Mesodermal cell (in vitro differentiated cells): ENCODE measurements around the gene PFKFB3.
"Not testable (repeated sequence)": the region's sequence is repeated elsewhere in the genome, so short reads cannot be mapped to it uniquely, and the experiment has no call there.

Source experiments
- H3K27ac ChIP-seq: 2 replicates; pipeline ENCODE4 v1.7.0; 2013; ENCODE audit warnings: mild to moderate bottlenecking, low read depth, low read length, moderate library complexity; ENCODE audit not compliant: severe bottlenecking
- H3K36me3 ChIP-seq: 2 replicates; pipeline ENCODE4 v1.7.1; 2013; ENCODE audit warnings: mild to moderate bottlenecking, low read length, moderate library complexity; ENCODE audit not compliant: control insufficient read depth, insufficient read depth
- H3K4me1 ChIP-seq: one replicate; pipeline ENCODE4 v1.7.1; 2013; ENCODE audit warnings: mild to moderate bottlenecking, low read length; ENCODE audit not compliant: insufficient read depth, control insufficient read depth, poor library complexity, severe bottlenecking
- H3K4me3 ChIP-seq: 2 replicates; pipeline ENCODE4 v1.7.0; 2013; ENCODE audit warnings: low read length, control low read depth, mild to moderate bottlenecking; ENCODE audit not compliant: insufficient read depth, poor library complexity, severe bottlenecking; ENCODE audit errors: extremely low read depth
- H3K9me3 ChIP-seq: 2 replicates; pipeline ENCODE4 v1.7.1; 2013; ENCODE audit warnings: mild to moderate bottlenecking, low read length, moderate library complexity; ENCODE audit not compliant: control insufficient read depth
- WGBS, 2 experiments: methylation state at CpG; one replicate each; pipeline ENCODE4 v1.1.5; 2013; ENCODE audit warnings: missing lambda C conversion rate in 2 of 2; ENCODE audit not compliant: insufficient coverage in 2 of 2; 5-methylcytosine and 5-hydroxymethylcytosine counted together

The PFKFB3 gene

DNA sequence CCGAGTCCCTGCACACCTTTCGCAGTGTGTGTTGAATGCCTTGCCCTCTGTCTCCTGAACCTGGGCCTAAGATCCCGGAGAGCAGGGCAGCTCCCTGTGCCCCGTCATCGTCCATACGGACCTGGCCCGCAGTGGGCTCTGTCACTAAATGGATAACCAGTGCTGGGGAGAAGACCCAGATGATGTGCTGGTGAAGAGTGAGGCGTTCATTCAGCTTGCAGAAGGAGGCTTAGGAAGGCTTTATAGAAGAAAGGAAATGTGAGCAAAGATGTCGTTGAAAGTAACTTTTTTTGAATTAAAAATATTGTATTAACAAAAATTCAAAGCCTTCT is 34.4 kb downstream of the PFKFB3 start:
- WGBS, 2 experiments = 91 to 92% methylated on average over 8 of the region's 9 CpGs
- Histone ChIP-seq H3K9me3 (no peaks in the 10 kb centered on the region), H3K4me3 (no peak overlapping the region), H3K36me3 (peaks cover 65% of the 10 kb centered on the region), H3K27ac (no peak overlapping the region), H3K4me1 (peaks cover 20% of the 10 kb centered on the region)

DNA sequence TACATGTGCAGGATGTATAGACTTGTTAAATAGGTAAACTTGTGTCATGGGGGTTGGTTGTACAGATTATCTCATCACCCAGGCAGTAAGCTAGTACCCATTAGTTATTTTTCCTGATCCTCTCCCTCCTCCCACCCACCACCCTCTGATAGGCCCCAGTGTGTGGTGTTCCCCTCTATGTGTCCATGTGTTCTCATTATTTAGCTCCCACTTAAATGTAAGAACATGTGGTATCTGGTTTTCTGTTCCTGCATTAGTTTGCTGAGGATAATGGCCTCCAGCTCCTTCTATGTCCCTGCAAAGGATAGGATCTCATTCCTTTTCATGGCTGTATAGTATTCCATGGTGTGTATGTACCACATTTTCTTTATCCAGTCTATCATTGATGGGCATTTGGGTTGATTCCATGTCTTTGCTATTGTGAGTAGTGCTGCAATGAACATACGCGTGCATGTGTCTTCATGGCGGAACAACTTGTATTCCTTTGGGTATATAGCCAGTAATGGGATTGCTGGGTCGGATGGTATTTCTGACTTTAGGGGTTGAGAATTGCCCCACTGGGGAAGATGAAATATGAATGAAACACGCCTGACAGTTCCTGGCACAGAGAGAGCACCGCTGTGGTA is 36.0 kb downstream of the PFKFB3 start:
- WGBS, 2 experiments = 81 to 91% methylated on average over 5 to 6 of the region's 6 CpGs

DNA sequence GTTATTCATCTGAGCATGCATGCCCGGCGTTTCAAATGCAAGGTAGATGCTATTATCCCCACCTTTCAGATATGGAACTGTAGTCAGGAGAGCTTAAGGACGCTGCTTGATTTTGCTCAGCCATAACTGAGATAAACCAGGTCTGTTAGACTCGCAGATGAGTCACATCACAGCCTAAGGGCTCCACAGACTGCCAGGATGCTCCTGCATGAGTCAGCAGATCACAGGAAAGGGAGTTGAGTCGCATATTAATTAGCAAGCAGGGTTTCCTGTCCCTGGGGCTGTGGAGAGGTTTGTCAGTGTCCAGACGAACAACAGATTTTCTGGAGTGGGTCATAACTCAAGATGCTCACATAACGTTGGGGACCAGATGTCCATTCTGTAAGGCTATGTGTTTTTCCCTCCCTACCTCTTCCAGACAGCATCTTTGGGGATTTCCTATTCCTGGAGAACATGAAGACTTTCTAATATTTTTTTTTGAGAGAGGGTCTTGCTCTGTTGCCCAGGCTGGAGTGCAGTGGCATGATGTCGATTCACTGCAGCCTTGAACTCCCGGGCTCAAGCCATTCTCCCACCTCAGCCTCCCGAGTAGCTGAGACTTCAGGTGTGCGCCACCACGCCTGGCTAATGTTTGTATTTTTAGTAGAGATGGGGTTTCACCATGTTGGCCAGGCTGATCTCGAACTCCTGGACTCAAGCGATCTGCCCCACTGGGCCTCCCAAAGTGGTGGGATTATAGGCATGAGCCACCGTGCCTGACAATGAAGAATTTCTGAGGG is 36.7 kb downstream of the PFKFB3 start:
- 69 to 74% methylated on average over 14 of the region's 15 CpGs for WGBS, 2 experiments
- Histone ChIP-seq H3K36me3 (peaks cover 43% of the 10 kb centered on the region), H3K4me3 (no peak overlapping the region), H3K9me3 (no peaks in the 10 kb centered on the region), H3K4me1 (peaks cover 13% of the 10 kb centered on the region), H3K27ac (peak overlapping the region; percentile 62)

More for the DNA sequence above, 36.0 kb downstream of the PFKFB3 start:
- peak overlapping the region; percentile 62 for H3K27ac ChIP-seq
- H3K4me3 ChIP-seq, H3K9me3 ChIP-seq: not testable (repeated sequence)
- peaks cover 50% of the 10 kb centered on the region for H3K36me3 ChIP-seq
- H3K4me1 ChIP-seq = peaks cover 15% of the 10 kb centered on the region

DNA sequence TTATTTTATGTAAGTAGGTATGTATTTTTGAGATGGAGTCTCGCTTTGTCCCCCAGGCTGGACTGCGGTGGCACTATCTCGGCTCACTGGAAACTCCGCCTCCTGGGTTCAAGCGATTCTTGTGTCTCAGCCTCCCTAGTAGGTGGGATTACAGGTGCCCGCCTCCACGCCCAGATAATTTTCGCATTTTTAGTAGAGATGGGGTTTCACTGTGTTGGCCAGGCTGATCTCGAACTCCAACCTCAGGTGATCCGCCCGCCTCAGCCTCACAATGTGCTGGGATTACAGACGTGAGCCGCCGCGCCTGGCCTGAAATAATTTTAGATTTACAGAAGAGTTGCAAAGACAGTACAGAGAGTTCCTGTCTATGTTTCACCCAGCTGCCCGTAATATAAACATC is 37.5 kb downstream of the PFKFB3 start:
- Histone ChIP-seq H3K9me3 (no peaks in the 10 kb centered on the region), H3K4me1 (peaks cover 10% of the 10 kb centered on the region)
- 86 to 97% methylated on average over 9 to 14 of the region's 16 CpGs for WGBS, 2 experiments

DNA sequence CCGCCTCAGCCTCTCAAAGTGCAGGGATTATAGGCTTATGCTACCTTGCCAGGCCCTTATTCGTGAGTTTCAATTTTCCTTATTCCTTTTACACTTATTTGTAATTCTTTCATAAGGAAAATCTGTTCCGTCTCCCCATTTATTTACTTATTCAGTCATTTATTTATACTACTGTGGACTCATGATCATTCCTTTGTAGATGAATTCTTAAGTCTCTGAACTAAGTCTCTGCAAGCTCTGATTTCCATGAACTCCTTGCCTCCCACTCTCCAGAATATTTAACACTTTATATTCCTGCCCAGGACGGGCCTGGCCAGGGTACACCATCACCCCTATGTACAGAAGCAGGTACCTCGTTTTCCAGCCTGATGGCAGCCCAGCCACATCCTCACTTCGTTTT is 39.4 kb downstream of the PFKFB3 start:
- peaks cover 6% of the 10 kb centered on the region for H3K4me1 ChIP-seq
- WGBS, 2 experiments = 75 to 97% methylated on average over 3 to 4 of the region's 6 CpGs
- H3K36me3 ChIP-seq = peaks cover 20% of the 10 kb centered on the region
- no peak overlapping the region for H3K4me3 ChIP-seq
- H3K9me3 ChIP-seq = no peaks in the 10 kb centered on the region
- no peak overlapping the region for H3K27ac ChIP-seq

More for the DNA sequence above, 37.5 kb downstream of the PFKFB3 start:
- Histone ChIP-seq H3K4me3 (no peak overlapping the region), H3K36me3 (peaks cover 34% of the 10 kb centered on the region), H3K27ac (no peak overlapping the region)

DNA sequence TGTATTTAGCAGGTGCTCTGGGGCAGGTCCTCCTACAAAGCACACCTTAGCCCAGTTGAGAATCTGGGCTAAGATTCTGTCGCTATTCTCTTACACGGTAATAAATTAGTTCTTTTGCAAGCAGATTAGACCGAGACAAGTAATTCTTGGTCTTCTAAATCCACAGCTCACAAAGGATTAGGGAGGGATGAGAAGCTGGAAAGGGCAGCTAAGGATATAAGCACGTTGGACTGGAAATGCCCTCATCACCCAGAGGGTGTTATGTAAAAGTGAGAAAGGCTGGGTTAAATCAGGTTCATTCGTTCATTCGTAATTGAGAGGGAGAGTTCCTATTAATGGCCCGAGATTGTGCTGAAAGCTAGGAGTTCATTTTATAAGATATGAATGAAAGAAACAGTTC is 41.8 kb downstream of the PFKFB3 start:
- WGBS, 2 experiments = 95 to 98% methylated on average over 4 to 5 of the region's 7 CpGs
- Histone ChIP-seq H3K9me3 (no peaks in the 10 kb centered on the region), H3K36me3 (peaks cover 17% of the 10 kb centered on the region), H3K4me1 (peaks cover 5% of the 10 kb centered on the region), H3K4me3 (no peak overlapping the region), H3K27ac (no peak overlapping the region)

DNA sequence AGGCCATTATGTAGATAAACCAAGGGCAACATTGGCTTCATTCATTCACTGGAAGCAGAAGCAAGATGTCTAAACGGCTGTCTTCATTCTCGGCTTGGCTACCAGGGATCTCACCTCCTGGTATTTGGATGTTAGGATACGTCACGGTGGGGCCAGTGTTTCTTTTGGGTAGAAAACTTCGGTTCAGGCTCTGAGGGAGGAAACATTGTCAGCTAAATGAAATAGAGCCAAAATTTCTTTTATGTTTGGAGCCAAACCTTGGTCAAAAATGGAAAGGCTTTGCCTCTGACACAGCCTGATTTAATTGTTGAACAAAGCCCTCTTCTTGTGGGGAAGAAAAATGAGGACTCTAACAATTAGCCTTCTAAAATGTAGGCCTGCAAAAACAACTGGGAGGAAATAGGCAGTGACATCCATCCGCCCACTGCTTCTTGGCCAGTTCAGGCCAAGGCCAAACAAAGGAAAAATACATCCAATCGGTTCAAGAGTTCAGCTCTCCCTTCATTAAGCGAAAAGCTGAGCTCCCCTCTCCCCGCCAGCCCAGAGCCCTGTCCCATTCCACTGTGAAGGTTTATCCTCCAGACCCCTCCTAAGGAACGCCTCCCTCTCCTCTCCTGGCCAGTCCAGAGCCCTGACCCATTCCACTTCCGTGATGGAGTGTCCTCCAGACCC is 44.4 kb downstream of the PFKFB3 start:
- Histone ChIP-seq H3K27ac (peak overlapping the region; percentile 69), H3K4me1 (no peaks in the 10 kb centered on the region), H3K4me3 (no peak overlapping the region), H3K9me3 (no peaks in the 10 kb centered on the region), H3K36me3 (no peaks in the 10 kb centered on the region)
- 90 to 96% methylated on average over 9 to 11 of the region's 11 CpGs for WGBS, 2 experiments

DNA sequence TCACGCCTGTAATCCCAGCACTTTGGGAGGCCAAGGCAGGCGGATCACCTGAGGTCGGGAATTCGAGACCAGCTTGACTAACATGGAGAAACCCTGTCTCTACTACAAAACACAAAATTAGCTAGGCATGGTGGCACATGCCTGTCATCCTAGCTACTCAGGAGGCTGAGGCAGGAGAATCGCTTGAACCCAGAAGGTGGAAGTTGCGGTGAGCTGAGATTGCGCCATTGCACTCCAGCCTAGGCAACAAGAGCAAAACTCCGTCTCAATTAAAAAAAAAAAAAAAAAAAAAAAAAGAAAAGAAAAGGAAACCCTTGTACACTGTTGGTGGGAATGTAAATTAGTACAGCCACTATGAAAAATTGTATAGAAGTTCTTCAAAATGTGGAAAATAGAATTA is 46.2 kb downstream of the PFKFB3 start:
- 89 to 96% methylated on average over 5 to 6 of the region's 8 CpGs for WGBS, 2 experiments
- not testable (repeated sequence) for H3K4me1 ChIP-seq, H3K9me3 ChIP-seq, H3K27ac ChIP-seq, H3K4me3 ChIP-seq, H3K36me3 ChIP-seq

DNA sequence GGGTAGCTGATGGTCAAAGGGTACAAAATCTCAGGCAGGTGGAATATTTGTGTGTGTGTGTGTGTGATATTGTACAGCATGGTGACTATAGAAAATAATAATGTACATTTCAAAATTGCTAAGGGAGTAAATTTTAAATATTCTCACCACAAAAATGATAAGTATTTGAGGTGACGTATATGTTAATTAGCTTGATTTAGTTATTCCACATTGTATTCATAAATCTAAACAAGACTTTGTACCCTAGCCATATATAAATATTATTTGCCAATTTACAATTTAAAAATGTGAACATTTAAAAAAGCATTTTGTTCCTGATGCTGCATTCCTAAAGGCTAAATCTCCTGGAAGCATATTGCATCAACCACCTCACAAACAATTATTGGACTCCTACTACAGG is 47.0 kb downstream of the PFKFB3 start:
- Histone ChIP-seq H3K9me3 (no peaks in the 10 kb centered on the region), H3K27ac (no peak overlapping the region), H3K4me1 (no peaks in the 10 kb centered on the region), H3K36me3 (no peaks in the 10 kb centered on the region), H3K4me3 (no peak overlapping the region)
- WGBS, 2 experiments = no CpG with 5 or more reads among the region's 1 CpG

DNA sequence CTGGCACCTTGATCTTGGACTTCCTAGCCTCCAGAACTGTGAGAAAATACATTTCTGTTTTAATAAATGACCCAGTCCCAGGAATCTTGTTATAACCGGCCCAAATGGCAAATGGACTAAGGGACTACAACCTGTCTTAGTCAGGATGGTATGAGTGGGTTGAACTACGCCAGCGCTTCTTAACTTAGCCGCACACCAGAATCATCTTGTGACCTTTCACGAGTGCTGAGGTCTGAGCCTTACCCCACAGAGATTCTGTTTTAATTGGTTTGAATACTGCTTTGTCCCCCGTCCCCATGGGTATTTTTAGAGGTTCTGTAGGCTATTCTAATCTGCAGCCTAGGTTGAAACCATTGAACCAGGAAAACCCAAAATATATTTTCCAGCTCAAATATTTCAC is 48.0 kb downstream of the PFKFB3 start:
- H3K9me3 ChIP-seq = no peaks in the 10 kb centered on the region
- H3K4me1 ChIP-seq = no peaks in the 10 kb centered on the region
- H3K4me3 ChIP-seq = no peak overlapping the region
- WGBS, 2 experiments = 87 to 93% methylated on average over 3 to 4 of the region's 6 CpGs
- no peak overlapping the region for H3K27ac ChIP-seq
- no peaks in the 10 kb centered on the region for H3K36me3 ChIP-seq

DNA sequence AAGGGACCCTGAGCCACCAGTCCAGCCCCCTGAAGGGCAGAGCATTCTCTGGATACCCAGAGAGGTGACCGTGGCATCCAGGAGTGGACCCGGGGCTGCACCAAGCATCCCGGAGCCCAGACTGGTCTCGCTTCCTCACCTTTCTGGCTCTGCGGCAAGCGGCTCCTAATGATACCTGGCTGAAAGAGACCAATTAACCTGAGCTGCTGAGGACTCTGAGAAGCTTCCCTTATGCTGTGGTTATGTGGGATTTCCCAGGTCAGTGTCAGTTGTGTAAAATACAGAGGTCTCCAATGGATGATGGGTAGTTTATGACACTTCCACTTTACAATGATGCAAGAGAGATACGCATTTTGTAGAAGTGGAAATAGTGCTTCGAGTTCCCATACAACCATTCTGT is 51.5 kb downstream of the PFKFB3 start:
- H3K9me3 ChIP-seq = peaks cover 3% of the 10 kb centered on the region
- H3K27ac ChIP-seq = no peak overlapping the region
- no peaks in the 10 kb centered on the region for H3K4me1 ChIP-seq
- H3K36me3 ChIP-seq = no peaks in the 10 kb centered on the region
- WGBS, 2 experiments = 96 to 98% methylated on average over 4 to 6 of the region's 8 CpGs
- no peak overlapping the region for H3K4me3 ChIP-seq
